Urothelium cell line (cell line): ENCODE data around the gene CFAP100.
A peak's percentile ranks its signal among the peaks of the same experiment; 100 is the strongest.

ENCODE experiments used
- DNase-seq: peaks from one replicate; pipeline ENCODE4 v3.0.0; 2011; ENCODE audit warnings: low spot score, mixed read lengths
- FAIRE-seq: peaks from 2 replicates; lab custom pipeline; 2011; peaks lifted over from hg19 to GRCh38; lab: Jason Lieb, UNC

CFAP100 gene

GRCh38 chr3:126475413-126476114 lies 80.9 kb downstream of the CFAP100 start, which contains the start of gene ZXDC:
Gene ZXDC, minus strand, starts transcription at chr3:126475891. Its CDS starts 26 bp downstream, at chr3:126475865.
- FAIRE-seq (peak; percentile 100), DNase-seq (peak; percentile 100)

GRCh38 chr3:126476166-126477060 lies 81.7 kb downstream of the CFAP100 start:
- FAIRE-seq: no peak
- DNase-seq: no peak

GRCh38 chr3:126477061-126477380 lies 82.3 kb downstream of the CFAP100 start:
- DNase-seq: no peak
- no peak for FAIRE-seq

- DNase-seq (no peak), FAIRE-seq (peak; percentile 13)
These were observed 84.0 kb downstream of the CFAP100 start for GRCh38 chr3:126478581-126479310.

- no peak for DNase-seq
- no peak for FAIRE-seq
These were observed 84.9 kb downstream of the CFAP100 start for GRCh38 chr3:126479642-126480041.

GRCh38 chr3:126480206-126480605 lies 85.5 kb downstream of the CFAP100 start:
- FAIRE-seq: no peak
- DNase-seq: no peak

- DNase-seq: no peak
- FAIRE-seq: no peak
These were observed 86.2 kb downstream of the CFAP100 start for GRCh38 chr3:126480861-126481260.

- DNase-seq: no peak
- FAIRE-seq: peak; percentile 52
These were observed 87.2 kb downstream of the CFAP100 start for GRCh38 chr3:126481808-126482502.

- FAIRE-seq: no peak
- DNase-seq: no peak
These were observed 88.0 kb downstream of the CFAP100 start for GRCh38 chr3:126482503-126483255.

- FAIRE-seq (peak; percentile 50), DNase-seq (no peak)
These were observed 88.6 kb downstream of the CFAP100 start for GRCh38 chr3:126483321-126483761.

- no peak for FAIRE-seq
- no peak for DNase-seq
These were observed 89.4 kb downstream of the CFAP100 start for GRCh38 chr3:126484148-126484547.

- FAIRE-seq: peak; percentile 35
- no peak for DNase-seq
These were observed 90.0 kb downstream of the CFAP100 start for GRCh38 chr3:126484662-126485061.

- no peak for FAIRE-seq
- no peak for DNase-seq
These were observed 90.6 kb downstream of the CFAP100 start for GRCh38 chr3:126485176-126485897.

- no peak for FAIRE-seq
- no peak for DNase-seq
These were observed 91.2 kb downstream of the CFAP100 start for GRCh38 chr3:126485956-126486355.
